Coronary artery (tissue), 2 donors: ENCODE measurements around the gene DTL.

Source experiments
- DNase-seq: peaks from one replicate; pipeline ENCODE4 v3.0.0-alpha.2; 2017; ENCODE audit warnings: low spot score
- H3K27ac ChIP-seq, 2 donors: fragments of 200-600 bp; sonication (generic); one replicate each; pipeline ENCODE4 v1.5.1; 2016 to 2019
- H3K4me3 ChIP-seq: fragments of 200-600 bp; sonication (generic); 2 replicates; pipeline ENCODE4 v1.5.1; 2016; ENCODE audit warnings: mild to moderate bottlenecking, moderate library complexity
- TF ChIP-seq, protein P1 (sequence below): fragments of 200-600 bp; sonication (generic); IDR thresholded peaks from one replicate; pipeline ENCODE4 v1.5.1; 2019; ENCODE audit warnings: antibody characterized with exemption

Gene DTL

DNA sequence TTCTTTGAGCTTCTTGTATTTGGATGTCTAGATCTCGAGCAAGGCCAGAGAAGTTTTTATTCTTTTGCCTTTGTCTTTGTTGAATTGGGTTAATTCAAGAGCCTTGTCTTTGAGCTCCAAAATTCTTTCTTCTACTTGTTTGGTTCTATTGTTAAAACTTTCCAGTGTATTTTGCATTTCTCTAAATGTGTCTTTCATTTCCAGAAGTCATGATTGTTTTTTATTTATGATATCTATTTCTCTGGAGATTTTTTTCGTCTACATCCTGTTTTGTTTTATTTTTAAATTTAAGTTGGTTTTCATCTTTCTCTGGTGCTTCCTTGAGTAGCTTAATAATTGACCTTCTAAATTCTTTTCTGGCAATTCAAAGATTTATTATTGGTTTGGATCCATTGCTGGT lies 61.8 kb downstream of the DTL start:
- TF ChIP-seq, protein P1, sequence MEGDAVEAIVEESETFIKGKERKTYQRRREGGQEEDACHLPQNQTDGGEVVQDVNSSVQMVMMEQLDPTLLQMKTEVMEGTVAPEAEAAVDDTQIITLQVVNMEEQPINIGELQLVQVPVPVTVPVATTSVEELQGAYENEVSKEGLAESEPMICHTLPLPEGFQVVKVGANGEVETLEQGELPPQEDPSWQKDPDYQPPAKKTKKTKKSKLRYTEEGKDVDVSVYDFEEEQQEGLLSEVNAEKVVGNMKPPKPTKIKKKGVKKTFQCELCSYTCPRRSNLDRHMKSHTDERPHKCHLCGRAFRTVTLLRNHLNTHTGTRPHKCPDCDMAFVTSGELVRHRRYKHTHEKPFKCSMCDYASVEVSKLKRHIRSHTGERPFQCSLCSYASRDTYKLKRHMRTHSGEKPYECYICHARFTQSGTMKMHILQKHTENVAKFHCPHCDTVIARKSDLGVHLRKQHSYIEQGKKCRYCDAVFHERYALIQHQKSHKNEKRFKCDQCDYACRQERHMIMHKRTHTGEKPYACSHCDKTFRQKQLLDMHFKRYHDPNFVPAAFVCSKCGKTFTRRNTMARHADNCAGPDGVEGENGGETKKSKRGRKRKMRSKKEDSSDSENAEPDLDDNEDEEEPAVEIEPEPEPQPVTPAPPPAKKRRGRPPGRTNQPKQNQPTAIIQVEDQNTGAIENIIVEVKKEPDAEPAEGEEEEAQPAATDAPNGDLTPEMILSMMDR: no peak
- Histone ChIP-seq H3K27ac (no peak overlapping the region), H3K4me3 (no peak overlapping the region)
- no peak for DNase-seq

DNA sequence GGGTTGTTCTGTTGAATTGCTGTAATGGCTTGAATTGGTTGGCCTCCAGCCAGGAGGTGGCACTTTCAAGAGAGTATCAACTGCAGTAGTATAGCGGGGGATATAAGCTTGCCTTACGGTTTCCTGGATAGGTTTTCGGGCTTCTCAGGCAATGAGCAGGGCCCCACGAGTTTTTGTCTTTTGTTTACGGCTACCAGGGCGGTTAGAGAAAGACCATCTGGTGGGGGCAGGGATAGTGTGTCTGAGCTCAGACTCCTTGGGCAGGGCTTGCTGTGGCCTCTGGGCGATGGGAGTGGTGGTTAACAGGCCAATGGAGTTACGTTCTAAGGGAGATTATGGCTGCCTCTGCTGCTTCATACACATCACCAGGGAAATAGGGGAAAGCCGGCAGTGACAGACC lies 62.8 kb downstream of the DTL start:
- Histone ChIP-seq H3K4me3 (no peak overlapping the region), H3K27ac (no peak overlapping the region)
- TF ChIP-seq, protein P1: no peak
- no peak for DNase-seq

DNA sequence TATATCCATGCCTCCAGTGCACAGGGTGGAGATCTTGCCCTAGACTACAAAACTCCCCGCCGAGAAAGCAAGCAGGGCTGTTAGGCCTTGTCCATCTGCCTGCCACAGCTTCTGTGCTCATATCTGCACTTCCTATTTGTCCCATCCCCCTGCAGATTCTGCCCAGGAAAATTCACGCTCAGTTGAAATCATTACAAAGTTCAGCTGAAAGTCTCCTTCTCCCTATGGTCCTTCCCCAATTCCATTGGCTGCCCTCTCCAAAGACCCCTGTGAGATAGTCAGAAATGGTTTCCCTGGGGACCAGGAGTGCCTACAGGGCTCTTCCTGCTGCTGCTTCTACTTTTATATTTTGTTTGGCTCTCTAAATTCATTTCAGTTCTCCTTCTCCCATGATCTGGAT lies 63.2 kb downstream of the DTL start:
- TF ChIP-seq, protein P1: no peak
- no peak for DNase-seq
- Histone ChIP-seq H3K4me3 (no peak overlapping the region), H3K27ac (no peak overlapping the region)

DNA sequence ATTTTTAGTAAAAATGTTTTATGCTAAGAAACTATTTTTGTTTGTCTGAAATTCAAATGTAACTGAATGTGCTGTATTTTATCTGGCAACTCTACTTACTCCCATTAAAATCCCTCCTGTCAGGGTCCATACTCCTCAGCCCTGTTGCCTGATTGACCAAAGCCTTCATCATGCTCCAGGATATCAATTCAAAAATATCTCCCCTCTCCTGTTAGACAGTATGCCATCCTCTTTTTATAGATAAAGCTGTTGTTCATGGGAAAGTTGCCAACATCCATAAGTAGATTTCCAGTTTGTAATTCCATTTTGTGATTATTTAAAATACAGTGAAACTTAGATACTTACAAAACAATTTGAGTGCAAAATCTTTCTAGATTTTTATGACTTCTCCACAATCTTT lies 65.7 kb downstream of the DTL start:
- no peak overlapping the region for H3K27ac ChIP-seq
- TF ChIP-seq, protein P1: no peak
- DNase-seq: no peak
- no peak overlapping the region for H3K4me3 ChIP-seq

DNA sequence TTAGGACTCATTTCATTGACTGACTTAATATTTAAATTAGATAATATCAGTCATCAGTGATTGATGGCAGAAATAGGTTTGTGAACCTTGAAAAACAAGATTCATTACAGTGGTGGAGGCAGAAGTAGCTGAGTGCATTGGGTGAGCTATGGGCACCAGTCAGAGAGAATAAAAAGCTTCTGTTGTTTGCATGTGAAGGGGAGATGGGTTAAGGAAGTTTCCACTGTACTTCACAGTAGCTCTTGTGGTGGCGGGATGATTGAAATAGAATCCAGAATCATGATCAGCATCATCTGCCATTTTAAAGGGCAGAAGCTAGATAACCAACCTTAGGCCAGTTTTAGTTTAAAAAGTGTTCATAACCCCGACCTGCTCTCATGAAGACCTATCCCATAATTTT lies 66.2 kb downstream of the DTL start:
- H3K4me3 ChIP-seq: no peak overlapping the region
- TF ChIP-seq, protein P1: no peak
- no peak overlapping the region for H3K27ac ChIP-seq
- DNase-seq: no peak

DNA sequence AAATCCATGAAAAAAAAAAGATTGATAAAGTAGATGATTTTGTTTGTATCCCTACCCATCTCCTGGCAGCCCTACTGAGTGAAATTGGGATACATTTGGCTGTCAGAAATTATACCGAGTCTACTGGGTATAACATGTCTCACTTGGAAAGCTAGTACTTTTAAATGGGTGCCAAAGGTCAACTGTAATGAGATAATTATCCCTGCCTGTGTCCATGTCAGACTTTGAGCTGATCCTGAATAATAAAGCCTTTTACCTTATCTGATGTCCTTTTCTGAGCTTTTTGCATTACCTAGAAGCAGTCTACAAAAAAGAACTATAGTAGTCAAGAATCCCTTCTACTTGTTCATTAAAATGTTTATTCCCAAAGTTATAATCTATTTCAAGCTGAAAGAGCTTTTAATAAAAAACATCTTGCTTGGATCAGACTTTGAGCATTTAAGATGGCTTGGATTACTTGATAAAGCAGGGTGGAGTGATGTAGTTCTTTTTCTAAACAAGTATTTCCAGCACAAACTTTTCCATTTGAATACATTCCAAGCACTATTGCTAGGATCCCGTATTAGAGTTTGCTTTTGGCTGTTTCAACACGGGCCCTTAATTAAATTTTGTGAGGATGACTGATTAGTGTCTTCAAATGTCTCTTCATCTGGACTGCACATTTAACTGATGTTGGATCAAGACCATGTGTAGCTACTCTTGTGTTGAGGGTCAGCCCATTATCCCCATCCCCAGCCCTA lies 69.2 kb downstream of the DTL start:
- no peak for DNase-seq
- H3K27ac ChIP-seq: peak overlapping the region; percentile 41 to 71
- H3K4me3 ChIP-seq: no peak overlapping the region
- TF ChIP-seq, protein P1: no peak

DNA sequence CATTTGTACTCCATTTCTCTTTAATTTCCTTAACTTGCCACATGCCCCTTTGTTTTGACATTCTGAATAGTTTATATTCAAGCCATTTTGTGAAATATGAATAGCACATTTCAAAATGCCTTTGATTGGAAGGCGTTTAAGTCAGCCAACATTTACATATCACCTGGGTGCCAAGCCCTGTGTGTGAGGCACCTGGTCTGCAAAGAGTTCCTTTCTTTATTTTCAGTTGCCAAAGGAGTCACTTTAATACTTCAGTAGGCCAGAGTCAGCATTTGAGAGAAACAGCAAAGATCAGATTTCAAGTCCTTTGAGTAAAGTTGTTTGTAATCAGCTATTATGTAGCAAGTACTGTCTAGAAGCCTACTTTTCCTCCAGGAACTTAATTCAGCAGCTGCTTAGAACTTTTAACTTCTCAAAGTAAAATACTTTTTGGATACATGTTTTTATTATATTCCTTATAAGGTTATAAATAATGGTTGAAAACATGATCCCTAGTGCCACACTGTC lies 70.8 kb downstream of the DTL start:
- Histone ChIP-seq H3K27ac (no peak overlapping the region), H3K4me3 (no peak overlapping the region)
- no peak for DNase-seq
- TF ChIP-seq, protein P1: no peak
